ENCODE results near the gene DLG2. TPM values are rescaled to one million over a fixed set of nuclear protein-coding genes. Genes with fewer than 3 reads are reported as not detected.
"Not testable (repeated sequence)": the region's sequence is repeated elsewhere in the genome, so short reads cannot be mapped to it uniquely, and the experiment has no call there.

DLG2 gene
- total RNA-seq, 1 donor from 2014 or later, result 5.1 TPM

GRCh38 chr11:85663080-85663752 lies 36.1 kb upstream of the DLG2 start:
- no peak for DNase-seq (ENCODE audit: low spot score)
- Mint-ChIP-seq H3K36me3 (ENCODE audit: low read depth, unreplicated experiment) (peaks cover 11% of the 10 kb centered on the region), H3K4me3 (ENCODE audit: unreplicated experiment) (peak overlapping the region; percentile 96), H3K9me3 (ENCODE audit: unreplicated experiment) (no peaks in the 10 kb centered on the region), H3K27ac (ENCODE audit: unreplicated experiment) (peak overlapping the region; percentile 85), H3K27me3 (ENCODE audit: unreplicated experiment) (peaks cover 8% of the 10 kb centered on the region), H3K4me1 (ENCODE audit: unreplicated experiment) (peaks cover 33% of the 10 kb centered on the region)
- TF ChIP-seq CTCF (IDR thresholded peaks at IDR 0.05; ENCODE audit: unreplicated experiment), result no peak

- Mint-ChIP-seq H3K27me3 (ENCODE audit: unreplicated experiment) (peaks cover 8% of the 10 kb centered on the region), H3K9me3 (ENCODE audit: unreplicated experiment) (no peaks in the 10 kb centered on the region), H3K4me1 (ENCODE audit: unreplicated experiment) (peaks cover 33% of the 10 kb centered on the region), H3K4me3 (ENCODE audit: unreplicated experiment) (peak overlapping the region; percentile 62), H3K36me3 (ENCODE audit: low read depth, unreplicated experiment) (peaks cover 11% of the 10 kb centered on the region), H3K27ac (ENCODE audit: unreplicated experiment) (no peak overlapping the region)
- DNase-seq (ENCODE audit: low spot score), result no peak
- no peak for TF ChIP-seq CTCF (IDR thresholded peaks at IDR 0.05; ENCODE audit: unreplicated experiment)
Measured at GRCh38 chr11:85661972-85662664, 35.0 kb upstream of the DLG2 start.

GRCh38 chr11:85658180-85658579 lies 31.0 kb upstream of the DLG2 start:
- no peak overlapping the region for H3K4me3 Mint-ChIP-seq (ENCODE audit: unreplicated experiment)
- DNase-seq (ENCODE audit: low spot score), result no peak
- H3K9me3 Mint-ChIP-seq (ENCODE audit: unreplicated experiment), result no peaks in the 10 kb centered on the region
- H3K4me1 Mint-ChIP-seq (ENCODE audit: unreplicated experiment), result peaks cover 17% of the 10 kb centered on the region
- H3K36me3 Mint-ChIP-seq (ENCODE audit: low read depth, unreplicated experiment), result peaks cover 3% of the 10 kb centered on the region
- no peak for TF ChIP-seq CTCF (IDR thresholded peaks at IDR 0.05; ENCODE audit: unreplicated experiment)
- H3K27me3 Mint-ChIP-seq (ENCODE audit: unreplicated experiment), result peaks cover 3% of the 10 kb centered on the region
- no peak overlapping the region for H3K27ac Mint-ChIP-seq (ENCODE audit: unreplicated experiment)

- no peaks in the 10 kb centered on the region for H3K9me3 Mint-ChIP-seq (ENCODE audit: unreplicated experiment)
- peaks cover 12% of the 10 kb centered on the region for H3K4me1 Mint-ChIP-seq (ENCODE audit: unreplicated experiment)
- H3K27me3 Mint-ChIP-seq (ENCODE audit: unreplicated experiment), result no peaks in the 10 kb centered on the region
- H3K4me3 Mint-ChIP-seq (ENCODE audit: unreplicated experiment), result no peak overlapping the region
- no peak for DNase-seq (ENCODE audit: low spot score)
- H3K36me3 Mint-ChIP-seq (ENCODE audit: low read depth, unreplicated experiment), result no peaks in the 10 kb centered on the region
- H3K27ac Mint-ChIP-seq (ENCODE audit: unreplicated experiment), result peak overlapping the region; percentile 9
- TF ChIP-seq CTCF (IDR thresholded peaks at IDR 0.05; ENCODE audit: unreplicated experiment), result no peak
Measured at GRCh38 chr11:85656777-85657176, 29.6 kb upstream of the DLG2 start.

- not testable (repeated sequence) for H3K27me3 Mint-ChIP-seq (ENCODE audit: unreplicated experiment); H3K9me3 Mint-ChIP-seq (ENCODE audit: unreplicated experiment); DNase-seq (ENCODE audit: low spot score); H3K4me1 Mint-ChIP-seq (ENCODE audit: unreplicated experiment); H3K4me3 Mint-ChIP-seq (ENCODE audit: unreplicated experiment); H3K36me3 Mint-ChIP-seq (ENCODE audit: low read depth, unreplicated experiment); H3K27ac Mint-ChIP-seq (ENCODE audit: unreplicated experiment)
Measured at GRCh38 chr11:85654343-85654742, 27.2 kb upstream of the DLG2 start.
